ENCODE data around the gene KAZN.

GRCh38 chr1:14639291-14640050 lies 41.0 kb downstream of the KAZN start:
- TF ChIP-seq CTCF (IDR thresholded peaks at IDR 0.05; ENCODE audit: control extremely low read depth in 1 of 3, insufficient read depth in 1 of 3, low read depth in 1 of 3, low read length in 3 of 3) (no peak), RAD21 (IDR thresholded peaks at IDR 0.05 in 1 of 2, conservative IDR thresholded peaks at IDR 0.05 in 1 of 2; ENCODE audit: low read depth in 2 of 2, low read length in 2 of 2) (no peak), POLR2AphosphoS5 (IDR thresholded peaks at IDR 0.05; ENCODE audit: low read depth, low read length) (no peak), USF2 (IDR thresholded peaks at IDR 0.05; ENCODE audit: low read length) (no peak), POLR2A (IDR thresholded peaks at IDR 0.05; ENCODE audit: control extremely low read depth in 1 of 2, low read depth in 2 of 2, low read length in 2 of 2) (no peak), TCF12 (IDR thresholded peaks at IDR 0.05; ENCODE audit: low read depth, low read length) (no peak), KDM4A (IDR thresholded peaks at IDR 0.05; ENCODE audit: low read depth, low read length, severe bottlenecking) (no peak), E2F6 (IDR thresholded peaks at IDR 0.05) (no peak), TAF1 (IDR thresholded peaks at IDR 0.05; ENCODE audit: low read depth, low read length) (no peak), EP300 (IDR thresholded peaks at IDR 0.05; ENCODE audit: borderline replicate concordance in 1 of 2, low read depth in 2 of 2, low read length in 2 of 2) (no peak)
